ENCODE data around the gene FOXA1.

- TF ChIP-seq CTCF (IDR thresholded peaks at IDR 0.05) = no peak
- no peak for TF ChIP-seq POLR2AphosphoS5 (IDR thresholded peaks at IDR 0.05)
Measured at GRCh38 chr14:37569729-37570128, 25.3 kb downstream of the FOXA1 start.
